ENCODE results near the gene CEP72.

DNA sequence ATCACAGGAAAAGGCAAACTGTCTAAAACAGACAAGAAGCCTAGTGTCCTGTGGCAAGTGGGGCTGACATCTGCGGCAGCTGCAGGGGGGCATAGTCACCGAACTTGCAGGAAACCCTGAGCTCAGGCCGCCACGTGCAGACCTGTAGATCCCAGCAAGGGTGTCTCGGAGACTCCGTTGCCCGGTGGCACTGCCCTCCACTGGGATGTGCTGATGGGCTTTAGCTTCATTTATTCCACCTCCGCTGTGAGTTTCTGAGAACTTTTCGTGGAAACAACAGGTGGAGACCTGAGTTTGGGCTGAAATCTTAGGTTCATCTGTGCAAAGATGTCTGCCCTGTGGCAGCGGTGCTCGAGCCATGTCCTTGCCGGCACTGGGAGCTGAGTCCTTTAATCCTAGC, 22.1 kb downstream of the CEP72 start:
- TF ChIP-seq, protein P1, sequence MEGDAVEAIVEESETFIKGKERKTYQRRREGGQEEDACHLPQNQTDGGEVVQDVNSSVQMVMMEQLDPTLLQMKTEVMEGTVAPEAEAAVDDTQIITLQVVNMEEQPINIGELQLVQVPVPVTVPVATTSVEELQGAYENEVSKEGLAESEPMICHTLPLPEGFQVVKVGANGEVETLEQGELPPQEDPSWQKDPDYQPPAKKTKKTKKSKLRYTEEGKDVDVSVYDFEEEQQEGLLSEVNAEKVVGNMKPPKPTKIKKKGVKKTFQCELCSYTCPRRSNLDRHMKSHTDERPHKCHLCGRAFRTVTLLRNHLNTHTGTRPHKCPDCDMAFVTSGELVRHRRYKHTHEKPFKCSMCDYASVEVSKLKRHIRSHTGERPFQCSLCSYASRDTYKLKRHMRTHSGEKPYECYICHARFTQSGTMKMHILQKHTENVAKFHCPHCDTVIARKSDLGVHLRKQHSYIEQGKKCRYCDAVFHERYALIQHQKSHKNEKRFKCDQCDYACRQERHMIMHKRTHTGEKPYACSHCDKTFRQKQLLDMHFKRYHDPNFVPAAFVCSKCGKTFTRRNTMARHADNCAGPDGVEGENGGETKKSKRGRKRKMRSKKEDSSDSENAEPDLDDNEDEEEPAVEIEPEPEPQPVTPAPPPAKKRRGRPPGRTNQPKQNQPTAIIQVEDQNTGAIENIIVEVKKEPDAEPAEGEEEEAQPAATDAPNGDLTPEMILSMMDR (conservative IDR thresholded peaks at IDR 0.05; ENCODE audit: low read depth, low read length): no peak
- TF ChIP-seq EZH2 (IDR thresholded peaks at IDR 0.05; ENCODE audit: low read length, unreplicated experiment) (no peak), EZH2phosphoT487 (IDR thresholded peaks at IDR 0.05; ENCODE audit: borderline replicate concordance, low read length) (no peak)
